Measurements from ENCODE around the gene LSS. TPM values are rescaled to one million over a fixed set of nuclear protein-coding genes. Genes with fewer than 3 reads are reported as not detected.
A peak's percentile ranks its signal among the peaks of the same experiment; 100 is the strongest.
"Not testable (repeated sequence)": the region's sequence is repeated elsewhere in the genome, so short reads cannot be mapped to it uniquely, and the experiment has no call there.

The LSS gene
- total RNA-seq, 1 donor from 2014 or later, result 91.0 TPM

GRCh38 chr21:46226920-46227599 is 1.5 kb downstream of the LSS start:
- no peaks in the 10 kb centered on the region for H3K27me3 ChIP-seq (ENCODE audit: low read depth)
- peak overlapping the region; percentile 88 for H3K4me3 ChIP-seq
- TF ChIP-seq CTCF (IDR thresholded peaks at IDR 0.05), result no peak
- intact Hi-C loops (cut with DNase I), result no loop called here
- peaks cover 18% of the 10 kb centered on the region for H3K36me3 ChIP-seq
- ATAC-seq (peak in 1 of 2 donors; percentile 6), DNase-seq (no peak)
- peak overlapping the region; percentile 12 for H3K27ac ChIP-seq
- H3K4me1 ChIP-seq, result peaks cover 46% of the 10 kb centered on the region
- no peaks in the 10 kb centered on the region for H3K9me3 ChIP-seq

GRCh38 chr21:46226146-46226545 is 2.4 kb downstream of the LSS start:
- intact Hi-C loops (cut with DNase I), result no loop called here
- Histone ChIP-seq H3K9me3 (no peaks in the 10 kb centered on the region), H3K4me1 (peaks cover 48% of the 10 kb centered on the region), H3K27ac (peak overlapping the region; percentile 46), H3K27me3 (ENCODE audit: low read depth) (no peaks in the 10 kb centered on the region), H3K36me3 (peaks cover 27% of the 10 kb centered on the region), H3K4me3 (peak overlapping the region; percentile 88)
- ATAC-seq (no peak), DNase-seq (no peak)
- no peak for TF ChIP-seq CTCF (IDR thresholded peaks at IDR 0.05)

GRCh38 chr21:46223661-46224060 is 4.9 kb downstream of the LSS start:
- Histone ChIP-seq H3K4me1 (peaks cover 50% of the 10 kb centered on the region), H3K36me3 (peaks cover 50% of the 10 kb centered on the region)
- intact Hi-C loops (cut with DNase I); DNase-seq; H3K27ac ChIP-seq; H3K27me3 ChIP-seq (ENCODE audit: low read depth); ATAC-seq; H3K9me3 ChIP-seq; H3K4me3 ChIP-seq: not testable (repeated sequence)

- no peak for TF ChIP-seq CTCF (IDR thresholded peaks at IDR 0.05)
- intact Hi-C loops (cut with DNase I), result no loop called here
- Histone ChIP-seq H3K27ac (no peak overlapping the region), H3K9me3 (no peaks in the 10 kb centered on the region), H3K36me3 (peaks cover 50% of the 10 kb centered on the region), H3K27me3 (ENCODE audit: low read depth) (no peaks in the 10 kb centered on the region), H3K4me3 (no peak overlapping the region), H3K4me1 (peaks cover 50% of the 10 kb centered on the region)
- no peak for DNase-seq
- no peak for ATAC-seq
Measured at GRCh38 chr21:46223217-46223616, 5.4 kb downstream of the LSS start.

GRCh38 chr21:46222436-46223116 is 6.0 kb downstream of the LSS start:
- H3K27me3 ChIP-seq (ENCODE audit: low read depth), result no peaks in the 10 kb centered on the region

More at GRCh38 chr21:46222436-46223116, 6.0 kb downstream of the LSS start:
- Histone ChIP-seq H3K4me1 (peaks cover 48% of the 10 kb centered on the region), H3K9me3 (no peaks in the 10 kb centered on the region), H3K36me3 (peaks cover 50% of the 10 kb centered on the region), H3K27ac (no peak overlapping the region), H3K4me3 (no peak overlapping the region)
- intact Hi-C loops (cut with DNase I), result no loop called here
- TF ChIP-seq CTCF (IDR thresholded peaks at IDR 0.05), result no peak
- DNase-seq (no peak), ATAC-seq (no peak)
